ENCODE results near the gene TOP3B.

TOP3B gene

DNA sequence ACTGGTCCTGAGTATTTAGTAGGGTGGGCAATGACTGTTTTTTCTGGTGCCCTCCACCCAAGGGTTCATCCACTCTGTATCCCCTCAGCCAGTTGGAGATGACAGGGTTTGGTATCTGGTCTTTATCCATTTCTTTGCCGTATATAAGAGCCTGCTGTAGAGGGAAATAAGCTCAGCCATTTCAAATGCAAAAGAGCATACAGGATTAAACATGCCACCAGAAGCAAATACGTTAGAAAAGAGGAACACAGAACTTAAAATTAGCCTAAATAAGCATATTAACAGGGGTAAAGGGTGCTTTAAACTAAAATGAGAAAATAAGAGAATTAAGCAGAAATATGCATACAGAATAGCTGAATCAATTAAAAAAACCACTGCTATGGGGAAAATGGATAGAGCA, 27.8 kb upstream of the TOP3B start:
- no peak for FAIRE-seq

DNA sequence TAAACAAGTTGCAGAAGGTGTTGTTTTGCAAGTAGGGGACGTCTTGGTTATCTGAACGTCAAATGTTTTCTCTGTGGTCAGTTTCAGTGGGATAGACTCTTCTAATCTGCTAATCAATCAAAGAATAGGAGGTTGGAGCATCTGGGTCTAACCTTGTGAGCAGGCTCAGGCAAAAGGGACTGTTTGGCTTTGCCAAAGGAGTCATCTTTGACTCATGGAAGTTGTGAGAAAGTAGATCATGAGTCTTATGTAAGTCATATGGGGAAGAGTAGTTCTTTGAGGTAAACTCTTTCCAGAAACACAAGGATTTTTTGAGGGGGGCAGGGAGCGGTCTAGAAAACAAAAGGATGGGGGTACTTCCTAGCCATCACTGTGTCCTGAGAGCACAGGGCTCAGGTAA, 27.1 kb upstream of the TOP3B start:
- no peak for FAIRE-seq

DNA sequence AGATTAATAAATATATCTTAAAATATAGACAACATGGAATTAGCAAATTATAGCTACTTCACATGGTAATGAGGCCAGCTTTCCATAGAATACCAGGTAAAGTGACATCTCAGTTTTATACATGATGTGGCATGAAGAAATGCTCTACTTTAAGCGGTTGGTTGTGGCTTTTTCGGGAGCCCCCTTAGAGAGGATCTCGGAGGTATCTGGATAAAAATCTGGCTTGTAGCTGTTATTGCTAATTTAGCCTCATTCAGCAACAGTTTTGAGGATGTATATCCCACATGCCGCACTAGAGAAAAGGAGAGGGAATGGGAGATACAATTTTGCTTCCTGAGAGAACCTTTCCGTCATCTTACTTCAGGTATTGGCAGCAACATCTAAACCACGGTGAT, 24.0 kb upstream of the TOP3B start:
- no peak for FAIRE-seq

DNA sequence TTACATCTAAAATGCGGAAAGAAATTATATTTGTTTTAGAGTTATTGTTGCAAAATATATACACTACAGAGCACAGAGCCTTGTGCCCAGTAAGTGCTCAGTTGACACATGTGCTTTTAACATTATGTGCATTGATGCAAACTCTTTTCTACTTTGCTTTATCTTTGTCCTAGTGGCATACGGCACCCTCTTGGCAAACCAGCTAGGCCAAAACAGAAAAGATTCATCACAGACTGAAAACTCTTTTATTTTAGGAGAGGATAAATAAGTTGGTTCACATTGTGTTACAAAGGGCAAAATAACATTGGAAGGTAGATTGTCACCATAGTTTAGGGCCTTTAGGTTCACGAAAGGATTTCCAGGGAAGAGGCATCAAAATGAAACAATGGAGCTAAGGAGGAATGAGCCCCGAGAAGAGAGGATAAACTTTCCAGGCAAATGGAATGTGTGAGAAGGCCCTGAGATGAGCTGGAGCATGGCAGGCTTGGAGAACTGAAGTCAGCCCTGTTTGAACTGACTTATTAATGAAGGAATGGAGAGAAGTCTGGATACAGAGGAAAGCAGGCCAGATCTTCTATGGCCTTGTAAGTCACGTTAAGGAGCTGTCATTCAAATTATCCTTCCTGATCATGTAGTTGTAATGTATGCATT, 23.5 kb upstream of the TOP3B start:
- FAIRE-seq: no peak

DNA sequence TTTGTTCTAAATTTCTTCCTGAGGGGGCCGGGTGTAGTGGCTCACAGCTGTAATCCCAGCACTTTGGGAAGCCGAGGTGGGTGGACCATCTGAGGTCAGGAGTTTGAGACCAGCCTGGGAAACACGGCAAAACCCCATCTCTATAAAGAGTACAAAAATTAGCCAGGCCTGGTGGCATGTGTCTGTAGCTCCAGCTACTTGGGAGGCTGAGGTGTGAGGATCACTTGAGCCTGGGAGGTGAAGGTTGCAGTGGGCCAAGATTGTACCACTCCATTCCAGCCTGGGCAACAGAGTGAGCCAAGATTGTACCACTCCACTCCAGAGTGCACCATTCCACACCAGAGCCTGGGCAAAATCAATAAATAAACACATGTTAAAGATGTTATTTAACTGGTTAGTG, 20.6 kb upstream of the TOP3B start:
- no peak for FAIRE-seq

DNA sequence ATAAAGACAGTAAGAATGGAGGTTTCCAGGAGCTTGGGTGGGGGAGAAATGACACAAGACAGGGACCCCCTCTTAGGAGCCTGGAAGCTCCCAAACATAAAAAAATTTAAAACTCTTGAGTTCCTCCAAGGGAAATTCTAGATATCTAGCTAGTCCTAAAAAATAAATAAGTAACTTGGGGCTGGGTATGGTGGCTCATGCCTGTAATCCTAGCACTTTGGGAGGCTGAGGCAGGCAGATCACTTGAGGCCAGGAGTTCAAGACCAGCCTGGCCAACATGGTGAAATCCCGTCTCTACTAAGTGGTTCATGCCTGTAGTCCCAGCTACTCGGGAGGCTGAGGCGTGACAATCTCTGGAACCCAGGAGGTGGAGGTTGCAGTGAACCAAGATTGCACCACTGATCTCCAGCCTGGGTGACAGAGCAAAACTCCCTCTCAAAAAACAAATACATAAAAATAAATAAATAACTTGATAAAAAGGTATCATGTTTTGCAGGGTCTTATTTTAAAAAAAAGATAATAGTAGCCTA, 20.0 kb upstream of the TOP3B start:
- FAIRE-seq: no peak

DNA sequence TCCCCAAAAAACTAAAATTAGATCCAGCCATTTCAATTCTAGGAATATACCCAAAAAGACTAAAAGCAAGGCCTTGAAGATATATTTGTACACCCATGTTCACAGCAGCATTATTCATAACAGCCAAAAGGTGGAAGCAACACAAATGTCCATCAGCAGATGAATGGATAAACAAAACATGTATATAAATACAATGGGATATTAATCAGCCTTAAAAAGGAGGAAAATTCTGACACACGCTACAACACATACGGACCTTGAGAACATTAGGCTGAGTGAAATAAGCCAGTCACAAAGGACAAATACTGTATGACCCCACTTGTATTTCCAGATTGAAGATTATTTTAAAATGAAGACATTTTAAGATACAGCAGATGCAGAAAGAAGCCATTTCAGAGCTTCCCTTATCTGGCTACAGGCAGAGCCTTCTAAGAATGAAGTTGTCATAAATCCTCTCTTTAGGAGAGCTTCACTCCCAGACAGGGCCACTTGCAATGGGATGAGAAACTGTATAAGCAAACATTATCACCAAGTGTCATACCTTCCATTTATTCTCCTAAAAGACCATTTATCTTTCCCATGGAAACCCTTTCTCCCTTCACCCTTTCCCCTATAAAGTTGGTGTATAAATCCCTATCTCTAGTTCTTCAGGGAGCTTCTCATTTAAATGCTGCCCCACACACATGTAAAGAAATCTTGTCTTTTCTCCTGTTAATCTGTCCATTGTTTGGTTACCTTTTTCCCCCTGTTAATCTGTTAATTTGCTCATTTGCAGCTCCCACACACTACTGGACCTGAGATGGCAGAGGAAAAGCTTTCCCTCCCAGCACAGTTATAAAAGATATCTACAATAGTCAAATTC, 19.3 kb upstream of the TOP3B start:
- FAIRE-seq: no peak

DNA sequence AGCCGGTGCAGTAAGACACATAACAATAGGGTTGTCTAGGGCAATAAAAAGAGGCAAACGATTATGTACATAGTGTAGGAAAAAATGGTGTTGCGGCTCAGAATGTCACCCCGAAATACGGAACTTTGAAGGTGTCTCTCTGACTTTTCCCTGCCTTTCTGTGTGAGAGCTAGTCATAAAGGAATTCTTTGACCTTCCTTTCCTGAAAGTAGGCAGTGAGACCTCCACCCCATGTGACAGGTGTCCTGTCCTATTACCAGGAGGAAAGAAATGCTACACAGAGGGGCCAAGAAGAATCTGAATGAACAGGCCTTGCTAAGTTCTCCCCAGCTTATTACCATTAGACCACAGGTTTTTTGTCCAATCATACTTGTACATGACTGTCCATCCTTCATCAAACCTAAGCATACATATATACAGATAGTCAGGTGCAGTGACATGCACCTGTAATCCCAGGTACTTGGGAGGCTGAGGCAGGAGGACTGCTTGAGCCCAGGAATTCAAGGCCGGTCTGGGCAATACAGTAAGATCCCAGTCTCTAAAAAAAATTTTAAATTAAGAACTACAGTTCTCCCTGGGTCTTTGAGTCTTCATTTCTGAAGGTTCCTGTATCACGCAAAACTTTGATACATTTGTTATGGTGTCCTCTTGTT, 16.1 kb upstream of the TOP3B start:
- FAIRE-seq: no peak

DNA sequence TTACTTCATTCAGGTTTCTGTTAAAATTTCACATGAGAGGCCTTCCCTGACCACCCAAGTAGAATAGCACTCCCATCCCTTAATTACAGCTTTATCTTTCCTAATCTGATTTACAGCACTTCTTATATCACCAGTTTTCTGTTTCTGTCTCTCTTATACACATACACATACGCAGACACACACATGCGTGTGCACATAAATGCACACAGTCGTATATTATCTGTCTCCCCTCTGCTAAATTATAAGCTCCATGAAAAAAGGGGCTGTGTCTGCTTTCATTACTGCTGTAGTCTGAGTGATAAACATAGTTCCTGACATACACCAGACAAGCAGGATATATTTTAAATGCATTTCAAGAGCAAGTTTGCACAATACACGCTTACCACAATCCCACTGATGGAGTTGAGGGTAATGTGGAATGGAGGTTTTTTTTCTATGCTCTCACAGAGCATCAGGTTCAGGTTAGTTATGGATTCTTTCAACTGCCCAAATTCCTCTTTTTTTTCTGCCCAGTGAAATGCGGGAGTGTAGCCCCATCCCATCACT, 13.7 kb upstream of the TOP3B start:
- no peak for FAIRE-seq

DNA sequence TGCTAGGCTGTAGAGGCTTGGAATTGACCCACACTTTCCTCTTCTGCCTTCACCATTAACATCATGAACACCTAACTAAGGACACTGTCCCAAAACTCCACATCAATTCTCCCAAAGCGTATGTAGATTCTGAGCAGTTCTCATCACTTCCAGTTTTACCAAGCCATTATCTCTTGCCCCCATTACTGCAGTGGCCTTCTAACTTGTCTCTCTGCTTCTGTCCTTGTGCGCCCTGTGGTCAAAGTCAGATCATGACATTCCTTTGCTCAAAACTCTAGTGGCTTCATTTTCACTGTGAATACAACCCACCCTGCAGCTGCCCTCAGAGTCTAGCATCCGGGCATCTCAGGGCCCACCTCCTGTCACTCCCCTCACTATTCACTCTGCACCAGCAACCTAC, 13.1 kb upstream of the TOP3B start:
- no peak for FAIRE-seq

DNA sequence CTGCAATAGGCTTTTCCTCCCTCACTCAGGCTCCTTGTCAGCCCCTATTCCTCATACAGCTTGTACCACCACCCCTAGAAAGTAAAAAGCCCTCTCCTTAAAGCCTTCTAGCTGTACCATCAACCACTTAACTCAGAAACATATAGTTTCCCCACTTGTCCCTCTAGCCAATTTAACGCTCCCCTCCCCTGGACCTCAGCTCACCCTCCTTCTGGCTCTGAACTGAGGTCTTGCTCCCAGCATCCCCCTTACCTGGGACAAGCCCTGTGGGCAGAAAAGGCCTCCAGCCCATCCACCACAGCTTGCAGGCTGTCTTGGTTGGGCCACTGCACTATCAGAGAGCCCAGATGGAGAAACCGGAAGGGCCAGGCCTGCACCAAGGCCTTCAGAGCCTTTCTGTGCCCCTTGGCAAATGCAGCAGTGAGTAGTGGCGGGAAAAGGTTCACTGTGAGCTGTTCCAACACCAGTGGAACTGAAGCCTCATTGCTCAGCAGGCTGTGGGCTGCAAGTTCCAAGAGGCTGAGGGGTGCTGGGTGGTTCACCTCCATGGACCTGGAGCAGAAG, 12.4 kb upstream of the TOP3B start:
- no peak for FAIRE-seq

DNA sequence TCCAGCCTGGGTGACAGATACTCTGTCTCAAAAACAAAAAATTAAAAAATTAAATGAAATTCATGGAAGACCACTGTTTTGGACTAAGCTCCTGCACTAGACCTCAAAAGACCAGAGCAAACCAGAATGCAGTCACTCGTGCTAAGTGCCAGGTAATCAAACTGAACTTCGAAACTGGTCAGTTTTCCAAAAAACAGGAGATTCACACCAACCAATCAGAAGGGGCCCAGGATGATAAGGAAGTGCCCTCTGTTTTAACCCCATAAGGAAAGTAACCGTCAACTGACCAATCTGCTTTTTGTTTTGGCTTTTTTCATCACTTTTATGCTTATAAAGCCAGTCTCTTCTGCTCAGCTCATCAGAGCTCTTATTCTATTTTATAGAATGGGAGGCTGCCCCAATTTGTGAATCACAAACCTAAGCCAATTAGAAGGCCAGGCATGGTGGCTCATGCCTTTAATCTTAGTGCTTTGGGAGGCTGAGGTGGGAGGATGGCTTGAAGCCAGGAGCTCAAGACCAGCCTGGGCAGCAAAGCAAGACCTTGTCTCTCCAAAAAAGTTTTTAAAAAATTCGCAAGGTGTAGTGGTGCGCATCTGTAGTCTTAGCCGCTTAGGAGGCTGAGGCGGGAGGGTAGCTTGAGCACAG, 10.1 kb upstream of the TOP3B start:
- FAIRE-seq: no peak

DNA sequence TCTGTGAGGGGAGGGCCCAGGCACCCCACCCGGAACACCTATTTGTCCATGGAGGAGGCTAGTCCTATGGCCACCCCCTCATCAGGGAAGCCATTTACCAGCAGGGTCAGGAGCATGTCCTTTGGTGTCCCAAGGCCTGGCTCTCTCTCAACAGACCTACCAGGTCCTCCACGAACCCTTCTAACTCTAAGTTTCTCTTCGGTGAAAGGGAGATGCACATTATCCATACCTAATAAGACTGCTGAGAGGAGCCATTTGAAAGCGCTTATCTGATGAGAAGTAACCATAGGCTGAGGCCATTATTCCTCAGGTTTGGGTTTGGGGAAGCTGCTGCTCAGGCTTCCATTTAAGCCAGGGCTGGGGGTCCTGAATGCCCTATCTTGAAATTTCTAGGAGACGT, 9.2 kb upstream of the TOP3B start:
- FAIRE-seq: no peak

DNA sequence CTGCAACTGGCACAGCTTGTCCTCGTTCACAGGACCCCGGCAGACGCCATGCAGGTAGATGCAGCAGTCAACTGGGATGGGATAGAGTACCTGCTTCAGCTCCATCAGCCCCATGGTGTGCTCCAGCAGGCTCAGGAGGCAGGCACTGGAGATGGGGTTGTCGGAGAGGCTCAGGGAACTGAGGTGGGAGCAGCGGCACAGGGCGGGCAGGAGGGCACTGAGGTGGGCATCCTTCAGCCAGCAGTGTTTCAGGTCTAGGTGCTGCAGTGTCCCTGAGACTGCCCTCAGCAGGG, 8.7 kb upstream of the TOP3B start:
- FAIRE-seq: no peak

DNA sequence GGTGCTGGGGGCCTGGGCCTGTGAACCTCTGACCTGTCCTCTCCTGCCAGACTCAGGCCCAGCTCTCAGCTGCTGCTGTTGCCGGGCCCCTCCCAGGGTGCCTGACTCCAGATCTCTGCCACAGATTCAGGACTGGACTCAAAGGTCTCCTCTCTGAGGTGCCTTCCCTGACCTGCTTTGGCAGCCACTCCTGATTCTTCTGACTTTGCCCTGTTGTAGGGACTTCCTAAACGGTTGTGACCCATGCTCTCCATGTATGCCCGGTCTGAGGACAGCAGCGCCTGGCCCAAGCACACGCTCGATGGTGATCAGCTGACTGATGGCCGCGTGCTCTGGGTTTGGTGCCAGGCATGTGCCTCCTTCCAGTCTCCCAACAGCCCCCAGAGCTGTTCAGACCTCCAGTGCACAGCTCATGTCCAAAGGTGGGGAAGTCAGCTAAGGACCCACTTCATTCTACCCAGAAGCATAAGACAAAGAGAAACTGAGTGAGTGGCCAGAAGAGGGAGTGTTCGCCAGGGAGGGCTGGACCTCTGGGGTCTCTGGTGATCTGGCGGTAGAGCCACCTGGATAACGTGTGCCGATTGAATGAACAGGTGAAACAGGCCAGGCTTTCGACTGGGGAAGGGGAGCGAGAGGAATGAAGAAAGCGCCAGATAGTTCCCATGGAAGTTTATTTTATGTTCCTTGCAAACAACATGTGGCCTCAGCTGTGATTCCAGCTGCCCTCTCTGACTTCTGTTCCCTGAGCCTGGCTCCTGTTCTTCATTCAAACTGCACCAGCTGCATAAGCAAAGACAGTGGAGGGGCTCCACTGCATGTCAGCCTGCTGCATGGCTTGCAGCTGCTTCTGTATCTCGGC, 8.1 kb upstream of the TOP3B start:
- no peak for FAIRE-seq

DNA sequence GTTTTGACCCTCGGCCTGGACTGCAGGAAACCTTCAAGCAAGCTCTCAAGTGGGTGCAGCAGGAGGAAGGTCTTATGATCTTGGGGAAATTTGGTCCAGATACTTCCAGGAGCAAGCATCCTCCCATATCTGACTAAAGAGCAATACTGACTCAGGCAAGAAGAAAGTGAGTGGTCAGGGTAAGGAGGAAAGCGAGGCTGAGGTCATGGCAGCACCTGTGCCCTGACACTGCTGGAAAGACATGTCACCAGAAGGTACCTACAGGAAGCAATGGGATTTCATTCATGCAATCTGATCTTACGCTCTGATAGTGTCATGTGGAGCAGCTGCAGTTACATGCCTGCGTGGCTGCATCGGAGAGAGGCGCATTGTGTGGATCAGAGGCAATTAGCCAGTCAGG, 6.5 kb upstream of the TOP3B start:
- no peak for FAIRE-seq

DNA sequence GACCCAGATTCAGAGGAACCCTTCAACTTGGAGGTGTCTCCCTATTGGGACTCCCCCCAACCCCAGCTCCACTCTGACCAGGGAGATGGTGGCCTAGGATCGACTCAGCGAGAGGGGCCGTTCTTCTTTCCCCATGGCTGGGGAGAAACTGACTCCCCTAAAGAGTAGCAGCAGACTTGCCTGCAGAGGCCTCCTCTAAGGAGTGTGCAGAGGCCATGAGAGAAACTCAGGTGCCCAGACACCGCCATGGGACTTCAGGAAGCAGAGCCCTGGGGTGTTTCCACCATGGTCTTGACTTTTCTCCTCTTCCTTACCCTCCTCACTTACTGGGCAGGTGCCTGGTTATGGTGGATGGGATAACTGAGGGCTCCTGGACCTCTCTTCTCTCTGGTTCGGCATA, 2.6 kb upstream of the TOP3B start:
- FAIRE-seq: no peak

DNA sequence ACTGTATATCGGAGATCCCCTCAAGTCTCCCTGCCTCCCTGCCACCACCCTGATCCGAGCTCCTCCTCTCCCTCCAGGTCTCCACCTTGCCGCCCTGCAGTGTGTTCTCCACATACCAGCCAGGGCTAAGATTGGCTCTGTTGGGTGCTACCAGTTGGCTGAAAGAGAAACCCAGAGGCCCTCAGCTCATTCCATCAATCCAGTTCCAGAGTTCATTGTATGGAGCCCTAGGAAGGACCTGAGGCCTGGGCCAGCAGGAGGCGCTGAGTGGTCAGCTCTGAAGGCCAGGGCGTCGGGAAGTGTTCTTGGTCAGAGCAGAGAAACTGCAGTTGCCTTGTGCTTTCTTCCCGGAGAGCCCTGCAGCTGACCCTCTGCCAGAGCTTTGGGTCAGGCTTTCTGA, 2.2 kb upstream of the TOP3B start:
- no peak for FAIRE-seq

DNA sequence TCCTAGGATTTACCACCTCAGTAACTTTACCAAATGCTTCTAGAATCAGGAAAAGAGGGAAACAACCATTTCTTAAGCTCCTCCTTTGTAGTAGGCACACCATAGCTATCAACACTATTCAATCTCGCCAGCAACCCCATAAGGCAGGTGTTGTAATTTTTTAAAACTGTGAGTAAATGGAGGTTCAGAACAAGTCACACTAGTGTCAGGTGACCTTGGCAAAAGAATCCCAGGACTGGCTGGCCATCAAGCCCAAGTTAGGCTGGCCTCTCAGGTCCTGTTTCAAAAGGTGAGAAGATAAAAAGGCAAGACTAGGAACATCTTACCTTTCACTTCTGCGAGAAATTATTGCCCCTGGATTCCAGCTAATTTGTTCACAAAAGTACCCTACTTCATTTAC, 713 bp downstream of the TOP3B start:
- no peak for FAIRE-seq

DNA sequence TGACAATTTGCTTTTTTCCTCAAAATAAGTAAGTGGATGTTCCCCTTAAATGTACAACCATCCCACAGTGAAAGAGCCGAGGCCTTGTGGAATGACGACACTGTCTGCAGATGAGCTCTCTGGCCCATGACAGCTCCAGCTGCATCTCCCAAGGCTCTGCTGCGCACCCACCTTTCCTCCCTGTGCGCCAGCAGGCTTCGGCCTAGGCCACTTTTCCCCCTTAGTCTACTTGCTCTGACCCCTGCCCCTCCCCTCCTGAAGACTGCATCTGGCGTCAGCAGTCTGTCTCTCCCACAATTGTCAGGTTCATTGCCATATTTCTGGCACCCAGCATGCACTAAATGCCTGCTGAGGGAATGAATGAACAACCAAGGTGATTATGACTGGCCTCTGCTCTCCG, 2.0 kb downstream of the TOP3B start:
- no peak for FAIRE-seq

DNA sequence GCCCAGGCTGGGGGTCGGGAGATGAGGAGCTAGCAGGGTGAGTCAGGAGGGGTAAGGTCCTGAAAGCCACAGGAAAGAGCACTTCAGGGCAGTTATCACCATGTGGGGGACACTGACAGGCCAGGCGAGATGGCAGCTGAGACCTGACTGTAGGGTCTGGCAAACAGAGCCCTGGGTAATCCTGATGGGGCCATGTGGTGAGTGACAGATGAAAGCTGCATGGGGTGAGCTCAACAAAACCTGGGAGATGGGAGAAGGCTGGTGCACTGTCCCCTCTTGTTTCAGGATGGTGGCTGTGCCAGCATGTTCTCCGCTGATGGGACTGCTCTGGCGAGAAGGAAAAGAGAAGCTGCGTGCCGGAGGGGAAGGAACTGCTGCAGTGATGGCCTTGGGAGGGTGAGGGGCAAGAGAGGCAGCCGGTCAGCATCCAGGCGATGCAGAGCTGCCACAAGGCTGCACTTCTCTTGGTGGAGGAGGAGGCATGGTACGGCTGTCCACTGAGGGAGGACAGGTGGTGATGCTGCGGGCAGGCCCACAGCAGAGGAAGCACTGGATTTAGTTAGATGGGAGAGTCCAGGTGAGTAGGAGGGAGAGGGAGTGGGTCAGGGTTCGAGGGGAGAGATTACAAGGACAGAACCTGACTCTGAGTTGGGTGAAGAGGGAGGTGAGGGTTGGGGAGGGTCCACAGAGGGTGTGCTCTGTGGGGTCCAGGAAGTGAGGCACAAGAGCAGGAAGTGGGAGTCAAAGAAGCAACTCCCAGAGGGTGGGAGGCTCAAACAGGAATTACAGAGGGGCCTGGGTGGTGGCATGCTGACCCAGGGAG, 3.8 kb downstream of the TOP3B start:
- no peak for FAIRE-seq
